GM18861 (cell line): ENCODE results near the gene STXBP2.

Experiments used
- ATAC-seq: cut with Tn5 transposase; IDR thresholded peaks from one replicate; pipeline ENCODE4 v1.9.1; 2021; ENCODE audit not compliant: unreplicated experiment

The STXBP2 gene

DNA sequence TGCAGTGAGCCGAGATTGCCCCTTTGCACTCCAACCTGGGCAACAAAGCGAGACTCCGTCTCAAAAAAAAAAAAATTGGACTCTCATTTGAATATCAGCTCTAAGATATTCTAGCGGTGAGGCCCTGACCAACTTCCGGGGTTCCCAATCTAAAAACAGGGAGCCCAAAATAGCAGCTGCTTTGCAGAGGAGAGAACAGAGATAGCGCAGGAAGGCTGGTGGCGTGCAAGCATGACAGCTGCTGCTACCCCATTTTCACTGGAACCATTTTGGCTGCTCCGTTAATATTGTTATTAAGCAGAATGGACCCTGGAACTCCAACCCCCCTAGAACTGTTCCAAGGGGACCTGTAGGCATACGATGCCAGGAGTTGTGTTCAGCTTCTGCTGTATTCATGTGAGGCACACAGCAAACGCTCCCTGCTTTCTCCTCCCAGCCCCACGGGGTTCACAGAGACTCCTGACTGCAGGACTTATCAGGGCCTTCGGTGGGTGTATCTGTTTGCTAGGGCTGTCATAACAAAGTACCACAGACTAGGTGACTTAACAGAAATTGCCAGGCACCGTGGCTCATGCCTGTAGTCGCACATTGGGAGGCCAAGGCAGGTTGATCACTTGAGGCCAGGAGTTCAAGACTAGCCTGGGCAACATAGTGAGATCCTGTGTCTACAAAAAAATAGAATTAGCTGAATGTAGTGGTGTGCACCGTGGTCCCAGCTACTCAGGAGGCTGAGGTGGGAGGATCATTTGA is 11.5 kb downstream of the STXBP2 start:
- no peak for ATAC-seq

DNA sequence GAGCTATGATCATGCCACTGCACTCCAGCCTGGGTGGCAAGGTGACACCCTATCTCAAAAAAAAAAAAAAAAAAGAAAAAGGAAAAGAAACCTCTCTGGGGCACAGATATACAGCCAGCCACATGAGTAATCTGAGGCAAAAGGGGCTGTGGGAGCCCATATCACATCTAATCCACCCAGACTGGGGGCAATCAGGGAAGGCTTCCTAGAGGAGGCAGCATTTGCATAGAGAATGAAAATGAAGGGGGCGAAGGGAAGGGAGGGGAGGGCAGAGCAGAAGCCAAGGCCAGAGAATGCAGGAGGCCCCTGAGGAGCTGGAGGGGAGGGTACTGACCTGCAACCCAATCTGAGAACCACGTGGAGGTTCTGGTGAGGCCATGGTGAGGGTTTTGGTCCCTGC is 13.2 kb downstream of the STXBP2 start:
- ATAC-seq: no peak

DNA sequence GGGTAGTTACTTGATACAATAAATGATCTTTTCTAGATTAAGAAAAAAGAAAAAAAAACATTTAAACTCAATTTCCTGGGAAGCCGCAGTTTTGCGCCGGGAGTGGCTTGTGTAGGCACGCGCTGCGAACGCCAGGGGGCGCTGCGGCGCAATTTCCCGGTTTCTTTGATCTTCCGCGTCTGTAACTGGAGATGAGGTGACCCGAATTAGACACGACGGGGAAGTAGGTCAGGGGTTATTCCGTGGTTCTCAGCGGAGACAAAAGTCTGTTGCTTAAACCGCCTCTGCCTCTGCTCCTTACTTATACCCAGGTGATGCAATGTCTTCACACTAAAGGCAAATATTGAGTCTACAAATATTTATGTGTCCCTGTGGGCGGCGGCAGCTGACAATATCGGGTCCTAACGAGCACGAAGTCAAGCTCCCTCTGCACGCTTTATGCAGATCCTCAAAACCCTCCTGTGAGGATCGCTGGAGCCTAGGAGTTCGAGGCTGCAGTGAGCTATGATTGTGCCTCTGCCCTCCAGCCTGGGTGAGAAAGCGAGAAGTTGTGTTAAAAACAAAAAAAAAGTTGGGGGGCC is 15.2 kb downstream of the STXBP2 start:
- no peak for ATAC-seq

DNA sequence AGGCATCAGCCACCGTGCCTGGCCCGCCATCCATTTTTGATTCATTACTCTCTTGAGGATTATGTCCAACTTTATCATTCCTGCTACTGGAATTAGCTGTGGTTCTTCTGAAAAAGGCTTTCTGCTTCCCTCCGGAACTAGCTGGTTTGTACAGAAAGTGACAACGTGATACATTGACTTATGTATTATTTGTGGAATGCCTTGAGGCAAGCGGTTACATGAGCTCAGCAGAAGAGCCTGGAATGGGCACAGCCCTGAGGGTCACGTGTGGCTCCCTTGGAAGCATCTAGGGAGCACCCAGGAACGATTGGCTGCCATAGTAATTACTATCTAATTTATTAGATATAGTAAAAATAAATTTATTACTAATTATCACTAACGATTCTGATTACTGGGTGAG is 17.5 kb downstream of the STXBP2 start:
- ATAC-seq: no peak

DNA sequence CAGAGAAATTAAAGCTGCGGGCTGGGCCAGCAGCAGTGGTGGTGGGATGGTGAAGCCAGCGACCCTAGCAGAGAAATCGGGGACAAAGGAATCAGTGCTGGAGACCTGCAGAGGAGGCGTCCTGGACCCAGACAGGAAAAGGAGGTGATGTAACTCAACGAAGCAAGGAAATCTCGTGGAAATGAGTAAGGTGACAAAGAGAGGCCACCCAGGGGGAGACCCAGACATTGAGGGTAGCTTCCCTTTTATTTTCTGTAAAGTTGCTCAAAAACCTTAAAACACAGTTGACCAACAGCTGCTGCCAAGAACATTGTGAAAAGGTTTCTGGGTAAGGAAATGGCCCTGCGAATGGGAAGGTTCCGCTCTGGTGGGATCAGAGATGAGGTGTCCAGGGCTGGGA is 18.7 kb downstream of the STXBP2 start:
- ATAC-seq: no peak

DNA sequence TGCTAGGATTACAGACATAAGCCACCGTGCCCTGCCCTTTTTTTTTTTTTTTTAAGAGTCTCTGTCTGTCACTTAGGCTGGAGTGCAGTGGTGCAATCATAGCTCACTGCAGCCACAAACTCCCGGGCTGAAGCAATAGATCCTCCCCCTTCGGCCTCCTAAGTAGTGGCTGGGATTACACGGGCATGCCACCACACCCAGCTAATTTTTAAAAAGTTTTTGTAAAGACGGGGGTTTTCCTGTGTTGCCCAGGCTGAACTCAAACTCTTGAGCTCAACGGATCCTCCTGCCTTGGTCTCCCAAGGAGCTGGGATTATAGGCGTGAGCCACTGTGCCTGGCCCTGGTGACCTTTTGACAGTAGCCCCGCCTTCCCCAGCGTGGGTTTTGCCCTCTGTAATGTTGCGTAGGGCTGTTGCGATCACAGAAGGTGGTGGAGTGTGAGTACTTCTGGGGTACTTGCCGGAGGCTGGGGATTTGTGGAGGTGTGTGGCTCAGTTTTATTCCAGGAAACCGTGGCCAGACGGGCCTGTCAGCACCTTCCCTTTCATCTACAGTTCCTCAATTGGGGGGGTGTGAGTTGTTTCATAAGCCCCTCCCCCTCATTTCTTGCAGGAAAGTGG is 20.3 kb downstream of the STXBP2 start:
- no peak for ATAC-seq

DNA sequence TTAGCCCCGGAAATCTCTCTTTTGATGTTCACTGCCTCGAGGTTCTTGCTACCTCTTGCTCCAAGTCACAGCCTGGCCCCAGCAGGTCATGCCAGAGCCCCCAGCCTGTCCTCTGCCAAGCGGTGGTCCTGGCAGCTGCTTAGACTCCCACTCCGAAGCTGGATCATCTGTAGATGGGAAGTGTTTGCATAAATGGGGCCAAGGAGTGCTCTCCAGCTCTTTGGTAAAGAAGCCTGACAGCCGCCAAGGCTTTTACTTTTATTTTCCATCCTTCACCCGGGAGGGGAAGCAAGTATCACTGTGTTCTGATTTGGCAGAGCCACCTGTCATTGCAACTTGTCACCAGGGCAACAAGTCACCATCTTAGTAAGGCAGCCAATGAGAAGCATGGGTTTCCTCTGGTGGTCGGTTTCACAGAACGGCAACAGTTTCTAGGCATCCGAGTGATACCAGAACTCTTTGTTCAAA is 21.3 kb downstream of the STXBP2 start:
- ATAC-seq: peak; percentile 70

DNA sequence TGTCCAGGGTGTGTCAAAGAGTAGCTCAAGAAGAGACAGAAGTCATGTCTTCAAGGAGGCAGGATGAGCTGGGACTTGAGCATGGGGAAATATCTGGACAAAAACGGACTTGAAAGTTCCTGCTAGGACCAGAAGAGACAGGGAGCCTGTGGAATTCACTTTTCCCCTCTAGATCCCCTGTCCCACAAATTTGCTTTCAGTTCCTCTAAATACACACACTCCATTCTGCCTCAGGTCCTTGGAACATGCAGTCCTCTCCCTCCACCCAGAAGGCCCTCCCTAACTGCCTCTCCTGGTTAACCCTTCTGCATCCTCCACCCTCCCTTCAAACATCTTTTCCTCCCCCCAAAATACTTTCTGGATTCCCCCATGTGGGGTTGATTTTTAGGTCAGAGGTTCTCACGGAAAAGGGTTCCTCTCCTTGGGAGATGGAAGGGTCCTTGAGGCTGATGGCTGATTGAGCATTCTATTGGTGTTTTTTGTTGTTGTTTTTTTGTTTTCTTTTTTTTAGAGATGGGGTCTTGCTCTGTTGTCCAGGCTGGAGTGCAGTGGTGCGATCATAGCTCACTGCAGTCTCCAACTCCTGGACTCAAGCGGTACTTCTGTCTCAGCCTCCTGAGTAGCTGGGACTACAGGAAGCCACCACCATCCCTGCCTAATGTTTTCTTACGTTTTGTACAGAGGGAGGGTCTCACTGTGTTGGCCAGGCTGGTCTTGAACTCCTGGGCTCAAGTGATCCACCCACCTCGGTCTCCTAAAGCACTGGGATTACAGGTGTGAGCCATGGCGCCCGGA is 25.0 kb downstream of the STXBP2 start:
- no peak for ATAC-seq

DNA sequence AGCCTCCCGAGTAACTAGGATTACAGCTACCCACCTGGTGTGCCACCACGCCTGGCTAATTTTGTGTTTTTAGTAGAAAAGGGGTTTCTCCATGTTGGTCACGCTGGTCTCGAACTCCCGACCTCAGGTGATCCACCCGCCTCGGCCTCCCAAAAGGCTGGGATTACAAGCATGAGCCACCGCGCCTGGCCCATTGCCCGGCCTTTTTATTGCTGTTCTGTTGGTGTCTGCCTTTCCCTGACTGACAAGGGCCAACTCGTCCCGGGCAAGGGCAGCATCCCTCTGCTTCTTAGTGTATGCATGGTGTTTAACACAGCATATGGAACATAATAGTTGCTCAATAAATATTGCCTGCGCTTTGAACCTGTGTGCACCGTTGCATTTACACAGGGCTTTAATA is 25.7 kb downstream of the STXBP2 start:
- ATAC-seq: no peak

DNA sequence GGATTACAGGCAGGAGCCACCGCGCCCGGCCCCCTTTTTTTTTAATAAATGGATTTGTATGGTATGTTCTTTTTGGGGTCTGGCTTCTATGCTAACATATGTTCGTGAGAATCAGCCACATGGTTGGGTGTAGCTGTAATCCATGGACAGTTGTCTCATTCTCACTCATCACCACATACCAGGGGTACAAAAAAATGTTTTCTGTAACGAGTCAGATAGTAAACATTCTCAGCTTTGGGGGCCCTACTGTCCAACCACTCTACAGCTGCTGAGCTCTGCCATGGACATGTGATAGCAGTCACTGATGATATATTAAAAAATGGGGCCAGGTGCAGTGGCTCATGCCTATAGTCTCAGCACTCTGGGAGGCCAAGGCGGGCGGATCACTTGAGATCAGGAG is 26.8 kb downstream of the STXBP2 start:
- ATAC-seq: no peak

DNA sequence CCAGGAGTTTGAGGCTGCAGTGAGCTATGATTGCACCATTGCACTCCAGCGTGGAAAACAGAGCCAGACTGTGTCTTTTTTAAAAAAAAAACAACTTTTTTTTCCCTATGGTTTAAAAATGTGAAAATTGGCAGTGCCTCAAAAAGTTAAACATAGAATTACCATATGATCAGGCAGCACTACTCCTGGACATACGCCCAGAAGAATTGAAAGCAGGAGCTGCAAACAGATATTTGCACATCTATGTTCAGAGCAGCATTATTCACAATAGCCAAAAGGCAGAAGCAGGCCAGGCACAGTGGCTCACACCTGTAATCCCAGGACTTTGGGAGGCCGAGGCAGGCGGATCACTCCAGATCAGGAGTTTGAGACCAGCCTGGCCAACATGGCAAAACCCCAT is 28.2 kb downstream of the STXBP2 start:
- ATAC-seq: no peak

DNA sequence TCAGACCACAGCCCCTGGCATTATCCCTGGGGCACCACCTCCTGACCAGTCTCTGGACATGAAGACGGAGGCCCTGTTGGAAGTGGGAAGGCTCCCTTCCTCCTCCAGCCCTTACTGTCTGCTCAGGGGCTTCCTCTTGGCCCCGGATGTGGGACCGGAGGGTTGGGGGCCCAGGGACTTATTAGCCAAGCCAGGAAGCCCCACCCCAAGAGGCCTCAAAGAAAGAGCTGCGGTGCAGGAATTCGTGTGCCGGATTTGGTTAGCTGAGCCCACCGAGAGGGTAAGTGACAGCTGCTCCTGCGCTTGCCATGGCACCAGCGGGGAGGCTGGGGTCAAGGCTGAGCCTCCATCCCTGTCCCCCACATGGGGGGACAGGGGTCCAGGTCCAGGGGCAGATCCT is 31.9 kb downstream of the STXBP2 start, which contains the start of gene RETN:
Gene RETN (plus strand): TSS at position 208 of the 400 bp plus-strand sequence. CDS start 278 bp downstream, outside the sequence.
- ATAC-seq: no peak

DNA sequence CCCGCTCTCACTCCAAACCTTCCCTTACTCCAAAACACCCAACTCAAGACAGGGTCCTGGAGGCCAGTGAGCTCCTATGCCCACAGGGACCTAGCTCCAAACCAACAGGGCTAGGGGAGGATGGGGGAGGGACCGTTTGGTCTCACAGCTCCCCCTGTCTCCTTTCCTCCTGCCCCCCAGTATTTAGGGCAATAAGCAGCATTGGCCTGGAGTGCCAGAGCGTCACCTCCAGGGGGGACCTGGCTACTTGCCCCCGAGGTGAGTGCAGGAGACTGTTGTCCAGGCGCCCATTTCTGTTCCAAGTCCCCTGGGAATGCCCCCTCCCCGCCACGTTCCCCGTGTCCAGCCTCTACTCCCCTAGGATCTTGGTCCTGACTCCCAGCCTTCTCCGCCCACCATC is 32.7 kb downstream of the STXBP2 start:
- ATAC-seq: no peak

DNA sequence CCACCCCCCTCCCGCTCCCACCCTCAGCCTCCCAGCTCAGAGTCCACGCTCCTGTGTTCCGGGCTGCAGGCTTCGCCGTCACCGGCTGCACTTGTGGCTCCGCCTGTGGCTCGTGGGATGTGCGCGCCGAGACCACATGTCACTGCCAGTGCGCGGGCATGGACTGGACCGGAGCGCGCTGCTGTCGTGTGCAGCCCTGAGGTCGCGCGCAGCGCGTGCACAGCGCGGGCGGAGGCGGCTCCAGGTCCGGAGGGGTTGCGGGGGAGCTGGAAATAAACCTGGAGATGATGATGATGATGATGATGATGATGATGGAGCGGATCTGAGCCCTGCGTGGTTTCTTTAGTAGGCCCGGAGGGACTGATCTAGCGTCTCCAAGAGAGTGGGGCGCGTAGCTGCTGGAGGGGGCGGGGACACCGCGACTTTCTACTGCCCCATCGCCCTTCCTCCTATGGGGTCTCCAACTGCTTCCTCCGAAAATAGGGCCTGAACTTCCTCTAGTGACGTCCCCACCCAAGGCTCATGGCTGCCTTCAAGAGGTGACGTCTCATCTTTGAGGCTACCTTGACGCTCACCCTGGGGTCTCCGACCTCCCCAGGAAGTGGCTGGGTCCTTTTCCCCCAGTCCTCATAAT is 33.4 kb downstream of the STXBP2 start:
- no peak for ATAC-seq

DNA sequence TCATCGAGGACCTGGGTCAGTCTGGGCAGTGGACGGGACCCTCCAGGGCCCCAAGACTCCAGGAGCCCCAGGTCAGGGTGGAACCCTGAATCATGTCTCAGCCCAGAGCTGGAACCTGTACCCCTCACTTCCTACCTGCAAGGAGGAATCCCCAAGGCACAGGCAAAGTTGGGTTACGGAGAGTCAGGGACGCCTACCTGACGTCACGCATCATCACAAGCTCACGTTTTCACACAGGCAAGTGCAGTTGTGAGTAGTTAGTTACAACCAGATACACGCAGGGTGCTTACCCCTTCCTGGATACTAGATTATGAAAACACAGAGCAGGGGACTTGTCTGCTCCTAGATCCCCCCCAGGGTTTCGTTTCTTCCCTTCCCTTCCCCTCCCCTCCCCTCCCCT is 33.9 kb downstream of the STXBP2 start:
- no peak for ATAC-seq

DNA sequence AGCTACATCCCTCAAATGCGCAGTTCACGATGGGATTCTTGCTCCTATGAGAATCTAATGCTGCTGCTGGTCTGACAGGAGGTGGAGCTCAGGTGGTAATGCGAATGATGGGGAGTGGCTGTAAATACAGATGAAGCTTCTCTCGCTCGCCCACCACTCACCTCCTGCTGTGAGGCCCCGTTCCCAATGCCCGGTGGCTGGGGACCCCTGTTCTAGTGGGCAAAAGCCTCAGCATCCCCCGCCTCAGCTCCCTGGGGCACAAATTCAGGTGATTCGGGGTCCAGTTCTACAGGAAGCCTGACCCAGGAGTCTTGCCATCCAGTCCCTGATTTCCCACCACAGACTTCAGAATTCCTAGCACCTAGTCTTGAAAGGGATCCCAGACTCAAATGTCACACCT is 35.6 kb downstream of the STXBP2 start:
- no peak for ATAC-seq

DNA sequence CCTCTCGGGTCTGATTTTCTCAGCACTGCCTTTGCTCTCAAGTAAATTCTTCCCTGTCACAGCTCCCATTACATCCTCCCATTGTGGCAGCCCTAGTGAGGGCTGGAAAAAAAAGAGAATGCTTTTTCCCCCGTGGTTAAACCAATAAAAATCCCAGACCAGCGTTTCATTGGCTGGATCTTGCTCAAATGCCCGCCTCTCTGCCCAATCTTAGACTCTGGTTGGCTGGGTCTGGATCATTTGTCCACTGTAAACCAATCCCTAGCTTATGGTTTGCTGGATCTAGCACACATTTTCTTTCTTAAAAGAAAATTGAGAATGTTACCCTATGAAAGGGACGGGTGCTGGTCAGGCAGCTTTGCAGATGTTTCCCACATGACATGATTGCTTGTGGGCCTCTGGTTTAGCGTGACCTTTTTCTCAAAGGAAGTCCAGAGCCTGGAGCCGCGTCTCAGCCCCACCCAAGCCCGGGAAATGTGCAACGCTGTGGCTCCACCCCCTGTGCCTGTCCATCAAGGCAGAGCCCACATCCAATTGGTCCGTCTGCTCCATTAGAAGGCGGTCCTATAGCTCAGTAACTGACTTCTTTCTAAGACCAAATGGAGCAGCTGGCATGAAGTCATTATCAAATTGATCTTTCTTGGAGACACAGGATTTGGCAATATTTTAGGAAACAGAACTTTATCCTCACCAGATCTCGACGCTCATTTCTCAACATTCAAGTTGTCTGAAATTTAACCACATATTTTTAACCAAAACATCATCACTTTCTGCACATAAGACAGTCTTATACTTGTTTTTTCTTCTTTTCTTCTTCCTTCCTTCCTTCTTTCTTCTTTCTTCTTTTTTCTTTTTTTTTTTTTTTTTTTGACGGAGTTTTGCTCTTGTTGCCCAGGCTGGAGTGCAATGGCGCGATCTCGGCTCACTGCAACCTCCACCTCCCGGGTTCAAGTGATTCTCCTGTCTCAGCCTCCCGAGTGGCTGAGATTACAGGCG is 37.4 kb downstream of the STXBP2 start:
- no peak for ATAC-seq

DNA sequence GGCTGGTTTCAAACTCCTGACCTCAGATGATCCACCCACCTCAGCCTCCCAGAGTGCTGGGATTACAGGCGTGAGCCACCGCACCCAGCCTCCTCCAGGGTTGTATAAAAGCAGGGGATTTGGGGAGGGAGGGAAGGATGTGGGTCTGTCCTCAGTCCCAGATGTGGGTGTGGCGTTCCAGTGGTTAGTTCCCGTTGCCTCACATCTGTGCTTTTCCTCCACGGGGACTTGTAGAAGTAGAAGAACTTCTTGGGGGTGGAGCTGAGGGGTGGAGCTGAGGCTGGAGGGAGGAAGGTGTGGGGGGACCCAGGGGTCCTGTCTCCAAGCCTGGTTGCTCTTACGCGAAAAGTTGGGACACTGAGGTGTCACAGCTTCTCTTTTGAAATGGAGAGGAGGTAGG is 39.5 kb downstream of the STXBP2 start:
- no peak for ATAC-seq

DNA sequence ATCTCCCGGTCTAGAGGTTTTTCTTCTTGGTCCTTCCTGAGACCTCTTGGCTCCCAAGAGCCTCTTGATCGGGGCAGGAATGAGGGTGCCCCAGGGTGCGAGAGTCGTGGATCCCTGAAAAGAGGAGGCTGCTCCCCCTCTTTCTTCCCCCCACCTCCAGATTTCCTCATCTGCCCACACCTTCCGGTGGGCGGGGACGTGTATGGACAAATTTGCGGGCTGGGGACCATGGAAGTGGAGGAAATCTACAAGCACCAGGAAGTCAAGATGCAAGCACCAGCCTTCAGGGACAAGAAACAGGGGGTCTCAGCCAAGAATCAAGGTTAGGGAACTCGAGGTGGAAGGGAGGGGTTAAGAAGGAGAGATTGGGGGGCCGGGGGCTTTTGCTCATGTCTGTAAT is 39.9 kb downstream of the STXBP2 start, which contains the start of gene MCEMP1:
Gene MCEMP1 (plus strand): TSS at position 237 of the 400 bp plus-strand sequence. CDS start 31 bp downstream, at position 268.
- ATAC-seq: no peak
